HUES48 (cell line): ENCODE measurements around the gene PQBP1.

Source experiments
- H3K27ac ChIP-seq: one replicate; pipeline ENCODE4 v1.7.0; 2013; ENCODE audit warnings: low read depth, low read length, inconsistent platforms
- H3K27me3 ChIP-seq: 2 replicates; pipeline ENCODE4 v1.6.1; 2013; ENCODE audit warnings: mild to moderate bottlenecking, low read length; ENCODE audit not compliant: control insufficient read depth, insufficient read depth
- H3K36me3 ChIP-seq: 2 replicates; pipeline ENCODE4 v1.6.1; 2013; ENCODE audit warnings: low read length; ENCODE audit not compliant: control insufficient read depth, insufficient read depth
- H3K4me1 ChIP-seq: 2 replicates; pipeline ENCODE4 v1.6.1; 2013; ENCODE audit warnings: mild to moderate bottlenecking, low read length; ENCODE audit not compliant: control insufficient read depth, insufficient read depth
- H3K4me3 ChIP-seq: 2 replicates; pipeline ENCODE4 v1.5.1; 2013; ENCODE audit warnings: mild to moderate bottlenecking, low read depth, low read length
- H3K9ac ChIP-seq: 2 replicates; pipeline ENCODE4 v1.6.1; 2013; ENCODE audit warnings: mild to moderate bottlenecking, low read depth, low read length, moderate library complexity
- H3K9me3 ChIP-seq: 2 replicates; pipeline ENCODE4 v1.6.1; 2013; ENCODE audit warnings: low read length; ENCODE audit not compliant: control insufficient read depth, insufficient read depth

Gene PQBP1

DNA sequence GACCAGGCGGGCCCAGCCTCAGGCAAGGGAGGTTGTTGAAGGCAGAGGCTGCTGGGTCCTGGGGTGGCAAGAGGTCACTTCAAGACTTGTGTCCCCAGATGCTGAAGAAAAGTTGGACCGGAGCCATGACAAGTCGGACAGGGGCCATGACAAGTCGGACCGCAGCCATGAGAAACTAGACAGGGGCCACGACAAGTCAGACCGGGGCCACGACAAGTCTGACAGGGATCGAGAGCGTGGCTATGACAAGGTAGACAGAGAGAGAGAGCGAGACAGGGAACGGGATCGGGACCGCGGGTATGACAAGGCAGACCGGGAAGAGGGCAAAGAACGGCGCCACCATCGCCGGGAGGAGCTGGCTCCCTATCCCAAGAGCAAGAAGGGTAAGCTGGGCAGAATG lies 4.4 kb downstream of the PQBP1 start:
- H3K4me1 ChIP-seq: no peaks in the 10 kb centered on the region
- no peaks in the 10 kb centered on the region for H3K27me3 ChIP-seq
- no peak overlapping the region for H3K9ac ChIP-seq
- peaks cover 27% of the 10 kb centered on the region for H3K9me3 ChIP-seq
- H3K4me3 ChIP-seq: no peak overlapping the region
- peaks cover 61% of the 10 kb centered on the region for H3K36me3 ChIP-seq
- no peak overlapping the region for H3K27ac ChIP-seq

- Histone ChIP-seq H3K4me3 (no peak overlapping the region), H3K4me1 (no peaks in the 10 kb centered on the region), H3K27me3 (no peaks in the 10 kb centered on the region), H3K27ac (no peak overlapping the region), H3K36me3 (peaks cover 61% of the 10 kb centered on the region), H3K9ac (no peak overlapping the region), H3K9me3 (peaks cover 27% of the 10 kb centered on the region)
Measured at GRCh38 chrX:48902776-48903175, 5.0 kb downstream of the PQBP1 start.

GRCh38 chrX:48903290-48903689 lies 5.6 kb downstream of the PQBP1 start:
- no peak overlapping the region for H3K9ac ChIP-seq
- no peak overlapping the region for H3K27ac ChIP-seq
- no peaks in the 10 kb centered on the region for H3K4me1 ChIP-seq
- H3K9me3 ChIP-seq: peaks cover 27% of the 10 kb centered on the region
- H3K27me3 ChIP-seq: no peaks in the 10 kb centered on the region
- no peak overlapping the region for H3K4me3 ChIP-seq
- peaks cover 61% of the 10 kb centered on the region for H3K36me3 ChIP-seq

- H3K9me3 ChIP-seq: peaks cover 27% of the 10 kb centered on the region
- no peaks in the 10 kb centered on the region for H3K4me1 ChIP-seq
- no peak overlapping the region for H3K9ac ChIP-seq
- H3K4me3 ChIP-seq: no peak overlapping the region
- no peaks in the 10 kb centered on the region for H3K27me3 ChIP-seq
- peaks cover 61% of the 10 kb centered on the region for H3K36me3 ChIP-seq
- no peak overlapping the region for H3K27ac ChIP-seq
Measured at GRCh38 chrX:48904180-48904579, 6.5 kb downstream of the PQBP1 start.

GRCh38 chrX:48904626-48905025 lies 6.9 kb downstream of the PQBP1 start:
- Histone ChIP-seq H3K9me3 (peaks cover 25% of the 10 kb centered on the region), H3K4me3 (no peak overlapping the region), H3K4me1 (no peaks in the 10 kb centered on the region), H3K27me3 (no peaks in the 10 kb centered on the region), H3K9ac (no peak overlapping the region), H3K27ac (no peak overlapping the region), H3K36me3 (peaks cover 63% of the 10 kb centered on the region)

GRCh38 chrX:48905090-48905790 lies 7.5 kb downstream of the PQBP1 start:
- no peaks in the 10 kb centered on the region for H3K4me1 ChIP-seq
- H3K36me3 ChIP-seq: peaks cover 65% of the 10 kb centered on the region
- no peak overlapping the region for H3K27ac ChIP-seq
- no peak overlapping the region for H3K4me3 ChIP-seq
- no peaks in the 10 kb centered on the region for H3K27me3 ChIP-seq
- H3K9me3 ChIP-seq: peaks cover 23% of the 10 kb centered on the region
- H3K9ac ChIP-seq: no peak overlapping the region

- peaks cover 25% of the 10 kb centered on the region for H3K9me3 ChIP-seq
- no peak overlapping the region for H3K4me3 ChIP-seq
- H3K36me3 ChIP-seq: peaks cover 45% of the 10 kb centered on the region
Measured at GRCh38 chrX:48908600-48908999, 10.9 kb downstream of the PQBP1 start.

GRCh38 chrX:48909703-48910294 lies 12.1 kb downstream of the PQBP1 start:
- Histone ChIP-seq H3K27ac (no peak overlapping the region), H3K9me3 (peaks cover 27% of the 10 kb centered on the region), H3K4me3 (no peak overlapping the region), H3K4me1 (peaks cover 12% of the 10 kb centered on the region; the same call in 1 of the 2 replicates), H3K9ac (no peak overlapping the region), H3K27me3 (no peaks in the 10 kb centered on the region), H3K36me3 (peaks cover 49% of the 10 kb centered on the region)

More at GRCh38 chrX:48908600-48908999, 10.9 kb downstream of the PQBP1 start:
- no peaks in the 10 kb centered on the region for H3K27me3 ChIP-seq
- H3K4me1 ChIP-seq: peaks cover 7% of the 10 kb centered on the region; the same call in 1 of the 2 replicates
- H3K27ac ChIP-seq: no peak overlapping the region
- H3K9ac ChIP-seq: no peak overlapping the region

- H3K9ac ChIP-seq: peak overlapping the region; percentile 83
- H3K27ac ChIP-seq: peak overlapping the region; percentile 94
- H3K4me1 ChIP-seq: peaks cover 12% of the 10 kb centered on the region; the same call in 1 of the 2 replicates
- peak overlapping the region; percentile 87 for H3K4me3 ChIP-seq
- no peaks in the 10 kb centered on the region for H3K27me3 ChIP-seq
- H3K36me3 ChIP-seq: peaks cover 50% of the 10 kb centered on the region
- H3K9me3 ChIP-seq: peaks cover 26% of the 10 kb centered on the region
Measured at GRCh38 chrX:48910926-48911411, 13.2 kb downstream of the PQBP1 start.

DNA sequence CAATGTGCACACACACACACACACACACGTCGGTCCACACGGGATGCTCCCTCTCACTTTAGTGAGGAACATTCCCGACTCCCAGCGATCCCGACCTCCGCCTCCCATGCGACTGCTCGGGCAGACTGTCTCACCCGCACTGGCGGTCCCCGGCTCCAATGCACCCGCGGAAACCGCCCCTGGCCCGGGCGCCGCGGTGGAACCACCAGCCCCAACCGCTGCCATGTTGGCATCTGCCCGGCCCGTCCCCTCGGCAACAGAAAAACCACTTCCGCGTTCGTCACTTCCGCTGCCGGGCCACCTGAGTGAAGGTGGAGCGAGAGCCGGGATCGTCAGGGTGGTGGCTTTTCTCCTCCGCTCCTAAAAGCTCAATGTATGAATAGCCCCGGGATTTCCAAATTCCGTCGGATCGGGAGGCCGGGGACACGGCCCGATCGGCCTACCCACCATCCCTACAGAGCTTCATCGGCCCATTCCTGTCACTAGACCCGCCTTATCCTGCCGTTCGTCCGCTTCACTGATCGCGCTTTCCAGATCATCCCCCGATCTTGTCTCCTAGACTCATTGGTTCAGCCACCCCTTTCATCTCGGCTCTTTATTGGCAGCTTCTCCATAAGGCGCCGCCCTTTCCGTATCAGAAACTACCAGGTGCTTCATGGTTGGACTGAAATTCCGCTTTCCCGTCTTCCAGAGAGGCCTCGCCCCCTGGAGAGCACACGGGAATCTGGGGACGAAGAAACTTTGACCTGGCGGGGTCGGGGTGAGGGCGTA lies 13.9 kb downstream of the PQBP1 start, which contains the start of gene SLC35A2:
TSS of gene SLC35A2 (minus strand) at position 235 of the 771 bp plus-strand sequence. CDS start at position 225, 10 bp downstream.
- H3K4me3 ChIP-seq: peak within 1 kb of the TSS; percentile 87
- peaks cover 12% of the 10 kb centered on the region; the same call in 1 of the 2 replicates for H3K4me1 ChIP-seq
- peak within 1 kb of the TSS; percentile 83 for H3K9ac ChIP-seq
- H3K27ac ChIP-seq: peak within 1 kb of the TSS; percentile 94
- H3K27me3 ChIP-seq: no peaks in the 10 kb centered on the region
- H3K36me3 ChIP-seq: peaks cover 49% of the 10 kb centered on the region
- peaks cover 26% of the 10 kb centered on the region for H3K9me3 ChIP-seq
